ENCODE measurements around the gene MORC3.
"Not testable (repeated sequence)": the region's sequence is repeated elsewhere in the genome, so short reads cannot be mapped to it uniquely, and the experiment has no call there.

Gene MORC3
- total RNA-seq = 192 to 258 (median 237) reads per million in 4 experiments

GRCh38 chr21:36319767-36320420, at the start of gene MORC3:
TSS of gene MORC3 (plus strand) at chr21:36320197. CDS start at chr21:36320265, 68 bp downstream.
- DNase-seq = peak; percentile 96

GRCh38 chr21:36270786-36271695, 49.0 kb upstream of the MORC3 start:
- DNase-seq = not testable (repeated sequence)

- no peak for DNase-seq
These were observed 45.9 kb upstream of the MORC3 start for GRCh38 chr21:36274128-36274527.

- DNase-seq = no peak
These were observed 37.3 kb upstream of the MORC3 start for GRCh38 chr21:36282568-36283230.

GRCh38 chr21:36283231-36283622, 36.8 kb upstream of the MORC3 start:
- DNase-seq = not testable (repeated sequence)

- no peak for DNase-seq
These were observed 31.2 kb upstream of the MORC3 start for GRCh38 chr21:36288651-36289243.

GRCh38 chr21:36291509-36291908, 28.5 kb upstream of the MORC3 start:
- DNase-seq = no peak

- DNase-seq = no peak
These were observed 22.5 kb upstream of the MORC3 start for GRCh38 chr21:36297406-36297937.

- DNase-seq = peak; percentile 34
These were observed 21.9 kb upstream of the MORC3 start for GRCh38 chr21:36297938-36298572.

GRCh38 chr21:36306872-36307534, 13.0 kb upstream of the MORC3 start:
- no peak for DNase-seq

GRCh38 chr21:36310016-36310415, 10.0 kb upstream of the MORC3 start:
- DNase-seq = no peak

- DNase-seq = not testable (repeated sequence)
These were observed 6.6 kb upstream of the MORC3 start for GRCh38 chr21:36313446-36313845.

GRCh38 chr21:36316045-36316444, 4.0 kb upstream of the MORC3 start:
- DNase-seq = not testable (repeated sequence)

GRCh38 chr21:36316872-36317484, 3.0 kb upstream of the MORC3 start:
- no peak for DNase-seq

- not testable (repeated sequence) for DNase-seq
These were observed 611 bp upstream of the MORC3 start for GRCh38 chr21:36319406-36319766.

- peak; percentile 51 for DNase-seq
These were observed 676 bp downstream of the MORC3 start for GRCh38 chr21:36320421-36321324.

GRCh38 chr21:36321325-36322082, 1.5 kb downstream of the MORC3 start:
- DNase-seq = no peak

GRCh38 chr21:36322083-36322424, 2.1 kb downstream of the MORC3 start:
- no peak for DNase-seq

- DNase-seq = no peak
These were observed 3.0 kb downstream of the MORC3 start for GRCh38 chr21:36323032-36323431.
